ENCODE measurements around the gene RAB37.

DNA sequence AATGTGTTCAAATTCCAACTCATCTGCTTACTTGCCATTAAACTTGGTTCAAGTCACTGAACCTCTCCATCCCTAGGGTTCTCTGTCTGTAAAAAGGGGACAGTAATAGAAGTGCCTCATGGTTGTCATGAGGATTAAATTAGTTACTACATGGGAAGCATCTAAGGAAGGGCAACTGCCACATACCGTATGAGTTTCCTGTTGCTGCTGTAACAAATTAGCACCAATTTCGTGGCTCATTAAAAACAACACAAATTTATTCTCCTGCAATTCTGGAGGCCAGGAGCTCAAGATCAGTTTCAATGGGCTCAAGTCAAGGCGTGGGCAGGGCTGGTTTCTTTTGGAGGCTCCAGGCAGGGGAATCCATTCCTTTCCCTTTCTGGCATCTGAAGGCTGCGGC is 43.0 kb upstream of the RAB37 start:
- TF ChIP-seq POLR2AphosphoS5 (IDR thresholded peaks at IDR 0.05) = no peak
- TF ChIP-seq, protein P1, sequence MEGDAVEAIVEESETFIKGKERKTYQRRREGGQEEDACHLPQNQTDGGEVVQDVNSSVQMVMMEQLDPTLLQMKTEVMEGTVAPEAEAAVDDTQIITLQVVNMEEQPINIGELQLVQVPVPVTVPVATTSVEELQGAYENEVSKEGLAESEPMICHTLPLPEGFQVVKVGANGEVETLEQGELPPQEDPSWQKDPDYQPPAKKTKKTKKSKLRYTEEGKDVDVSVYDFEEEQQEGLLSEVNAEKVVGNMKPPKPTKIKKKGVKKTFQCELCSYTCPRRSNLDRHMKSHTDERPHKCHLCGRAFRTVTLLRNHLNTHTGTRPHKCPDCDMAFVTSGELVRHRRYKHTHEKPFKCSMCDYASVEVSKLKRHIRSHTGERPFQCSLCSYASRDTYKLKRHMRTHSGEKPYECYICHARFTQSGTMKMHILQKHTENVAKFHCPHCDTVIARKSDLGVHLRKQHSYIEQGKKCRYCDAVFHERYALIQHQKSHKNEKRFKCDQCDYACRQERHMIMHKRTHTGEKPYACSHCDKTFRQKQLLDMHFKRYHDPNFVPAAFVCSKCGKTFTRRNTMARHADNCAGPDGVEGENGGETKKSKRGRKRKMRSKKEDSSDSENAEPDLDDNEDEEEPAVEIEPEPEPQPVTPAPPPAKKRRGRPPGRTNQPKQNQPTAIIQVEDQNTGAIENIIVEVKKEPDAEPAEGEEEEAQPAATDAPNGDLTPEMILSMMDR (IDR thresholded peaks at IDR 0.05) = no peak
- no peak for TF ChIP-seq POLR2A (IDR thresholded peaks at IDR 0.05)
- TF ChIP-seq EP300 (IDR thresholded peaks at IDR 0.05) = no peak
